SIG-M5 (cell line): Measurements from ENCODE around the gene LDB2.

Experiments used
- DNase-seq: peaks from one replicate; lab custom pipeline; 2025; lab: John Stamatoyannopoulos, UW

LDB2 gene

DNA sequence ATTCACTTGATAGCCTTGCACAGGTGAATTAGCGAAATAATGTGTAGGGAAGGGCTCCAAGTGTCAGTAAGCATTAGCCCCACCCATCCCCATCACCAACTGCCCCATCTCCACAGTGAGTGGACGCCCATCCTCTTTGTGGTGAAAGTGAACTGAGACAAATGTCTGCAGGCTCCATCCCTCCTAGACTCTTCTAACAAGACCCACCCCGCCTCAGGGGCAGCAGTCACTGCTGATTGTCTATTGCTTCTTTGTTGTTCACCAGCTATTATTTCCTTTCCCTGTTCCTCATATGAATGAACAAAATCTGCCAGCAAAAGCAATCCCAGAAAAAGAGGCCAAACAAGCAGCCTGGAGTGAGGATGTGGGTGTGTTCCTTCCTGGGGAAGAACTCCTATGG, 96.4 kb downstream of the LDB2 start:
- no peak for DNase-seq

DNA sequence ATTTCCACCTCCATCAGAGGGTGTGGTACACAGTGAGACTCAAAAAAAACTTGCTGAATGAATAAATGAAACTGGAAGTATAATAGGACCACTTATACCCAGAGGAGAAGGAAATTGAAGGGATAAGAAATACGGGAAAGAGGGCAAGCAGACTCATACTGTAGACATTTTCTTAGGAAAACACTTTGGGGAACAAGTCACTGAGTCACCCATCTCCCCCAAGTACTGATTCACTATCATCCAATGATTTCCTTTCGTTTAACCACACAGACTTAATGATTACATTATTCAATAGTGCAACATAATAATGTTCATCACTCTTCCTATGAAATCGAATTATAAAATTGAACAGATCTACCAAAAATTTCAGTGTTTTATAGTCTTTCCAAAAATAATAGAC, 97.1 kb downstream of the LDB2 start:
- DNase-seq = no peak

DNA sequence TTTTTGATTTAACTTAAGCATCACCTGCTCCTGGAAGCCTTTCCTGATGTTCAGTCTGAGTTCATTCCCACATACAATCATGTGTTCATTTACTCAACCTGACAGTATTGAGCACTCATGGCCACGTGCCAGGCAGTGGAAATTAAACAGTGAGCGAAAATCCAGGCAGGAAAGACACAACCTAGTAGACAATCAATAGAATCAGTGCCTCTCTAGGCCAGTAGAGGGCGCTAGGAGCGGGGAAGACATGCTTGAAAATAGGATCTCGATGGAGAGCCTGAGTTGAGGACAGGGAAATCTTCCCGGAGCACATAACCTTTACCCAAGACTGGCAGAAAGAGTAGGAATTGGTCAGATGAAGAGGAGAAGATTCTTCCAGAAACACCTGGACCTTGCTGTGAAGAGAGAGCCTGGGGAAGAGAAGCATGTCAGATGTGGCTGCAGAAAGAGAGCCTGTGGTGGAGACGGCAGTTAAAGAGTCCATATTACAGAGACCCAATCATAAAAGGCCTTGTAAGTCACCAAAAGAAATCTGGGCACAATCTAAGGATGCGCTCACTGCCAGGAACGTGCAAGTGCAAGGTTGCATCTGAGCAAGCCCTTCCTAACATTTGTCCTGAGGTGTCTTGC, 103.5 kb downstream of the LDB2 start:
- no peak for DNase-seq

DNA sequence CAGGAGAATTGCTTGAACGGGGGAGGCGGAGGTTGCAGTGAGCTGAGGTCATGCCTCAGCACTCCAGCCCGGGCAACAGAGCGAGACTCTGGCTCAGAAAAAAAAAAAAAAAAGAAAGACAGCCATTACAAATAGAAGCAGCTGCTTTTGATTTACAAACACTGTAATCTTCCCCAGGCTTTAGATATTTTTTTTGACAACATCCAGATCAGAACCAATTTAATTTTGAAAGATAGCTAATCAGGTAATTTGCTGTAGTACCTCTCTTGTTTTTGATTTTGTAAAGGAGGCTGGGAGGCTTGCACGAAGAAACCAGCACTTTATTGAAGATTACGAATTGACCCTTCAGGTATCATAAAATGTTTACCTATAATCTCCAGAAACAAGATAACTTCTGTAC, 107.0 kb downstream of the LDB2 start:
- no peak for DNase-seq

DNA sequence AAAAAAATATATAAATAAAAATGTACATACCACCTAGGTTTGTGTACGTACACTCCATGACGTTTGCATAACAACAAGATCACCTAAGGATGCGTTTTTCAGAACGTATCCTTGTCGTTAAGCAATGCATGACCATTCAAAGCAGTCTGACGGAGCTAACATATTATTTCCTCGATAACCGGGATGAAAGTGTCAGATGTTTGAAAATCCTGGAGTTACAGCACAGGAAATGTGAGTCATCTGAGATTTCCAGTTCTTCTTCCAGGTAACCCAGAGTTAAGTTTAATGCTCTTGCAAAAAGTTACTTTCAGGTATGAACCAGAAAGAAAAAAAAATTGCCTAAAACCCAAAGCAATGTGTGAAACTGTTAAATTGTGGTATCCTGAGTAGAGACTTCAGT, 107.9 kb downstream of the LDB2 start:
- DNase-seq = no peak

DNA sequence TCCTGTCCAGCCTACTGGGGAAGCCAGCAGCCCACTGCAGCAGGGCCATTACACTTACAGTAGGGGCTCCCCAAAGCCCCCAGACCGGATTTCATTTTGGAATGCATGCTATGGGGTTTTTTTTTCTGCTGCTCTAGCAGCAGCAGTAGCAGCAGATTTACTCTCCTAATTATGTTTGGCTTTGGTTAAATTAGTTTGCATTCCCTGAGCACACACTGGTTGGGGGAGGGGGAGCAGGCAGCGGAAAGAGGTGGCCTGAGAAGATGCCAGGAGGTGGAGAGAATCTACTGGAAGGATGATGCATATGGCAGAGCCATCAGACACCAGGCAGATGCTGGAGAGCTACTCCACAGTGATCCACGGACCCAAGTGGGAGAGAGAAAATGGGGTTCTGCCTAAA, 109.6 kb downstream of the LDB2 start:
- no peak for DNase-seq

DNA sequence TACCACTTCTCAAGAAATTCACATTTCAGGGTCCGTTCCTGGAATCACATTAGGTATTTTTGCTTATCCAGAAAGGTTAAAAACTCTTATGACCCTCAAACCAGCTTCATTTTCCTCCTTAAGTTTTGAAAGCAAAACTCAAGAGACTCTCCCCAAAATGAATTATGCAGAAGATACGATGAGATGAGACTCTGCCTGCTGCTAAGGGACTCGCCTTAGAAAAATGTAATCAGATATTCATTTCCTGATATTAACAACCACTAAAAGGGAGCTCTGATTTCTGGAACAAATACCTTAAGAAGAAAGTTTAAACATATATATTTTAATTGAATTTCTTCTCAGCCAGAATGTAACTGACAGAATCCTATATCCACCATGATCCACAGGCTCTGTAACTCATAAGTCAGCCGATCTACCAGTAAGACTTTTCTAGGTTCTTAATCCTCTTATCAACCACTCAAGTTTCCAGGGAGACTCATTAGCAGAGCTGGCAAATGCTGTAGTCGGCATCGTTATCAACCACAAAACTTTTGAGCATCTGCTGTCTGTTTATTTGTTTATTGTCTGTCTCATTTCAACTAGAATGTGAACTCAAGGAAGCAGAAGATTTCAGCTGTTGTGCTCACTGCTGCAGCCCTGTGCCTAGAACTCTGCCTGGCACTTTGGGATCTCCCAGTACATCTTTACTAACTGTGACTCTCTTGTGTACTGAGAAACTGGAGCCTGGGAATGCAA, 112.5 kb downstream of the LDB2 start:
- no peak for DNase-seq

DNA sequence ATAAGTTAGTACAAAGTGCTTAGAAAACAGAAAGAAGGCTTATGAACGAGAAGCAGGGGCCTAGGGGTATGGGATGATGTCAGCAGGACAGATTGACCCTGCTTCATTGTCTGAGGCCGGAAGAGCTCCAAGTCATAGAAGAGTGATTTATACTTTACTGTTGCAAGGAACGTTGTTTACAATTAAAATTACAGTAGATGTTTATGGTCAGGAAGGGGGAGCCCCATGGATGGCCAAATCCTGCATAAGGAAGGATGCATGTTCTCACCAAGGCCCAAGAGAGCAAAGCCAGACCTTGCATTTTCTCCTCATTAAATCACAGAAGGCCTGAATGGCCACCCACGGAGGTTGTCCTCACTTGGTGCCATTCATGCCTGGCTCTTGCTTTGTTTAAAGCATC, 115.3 kb downstream of the LDB2 start:
- no peak for DNase-seq

DNA sequence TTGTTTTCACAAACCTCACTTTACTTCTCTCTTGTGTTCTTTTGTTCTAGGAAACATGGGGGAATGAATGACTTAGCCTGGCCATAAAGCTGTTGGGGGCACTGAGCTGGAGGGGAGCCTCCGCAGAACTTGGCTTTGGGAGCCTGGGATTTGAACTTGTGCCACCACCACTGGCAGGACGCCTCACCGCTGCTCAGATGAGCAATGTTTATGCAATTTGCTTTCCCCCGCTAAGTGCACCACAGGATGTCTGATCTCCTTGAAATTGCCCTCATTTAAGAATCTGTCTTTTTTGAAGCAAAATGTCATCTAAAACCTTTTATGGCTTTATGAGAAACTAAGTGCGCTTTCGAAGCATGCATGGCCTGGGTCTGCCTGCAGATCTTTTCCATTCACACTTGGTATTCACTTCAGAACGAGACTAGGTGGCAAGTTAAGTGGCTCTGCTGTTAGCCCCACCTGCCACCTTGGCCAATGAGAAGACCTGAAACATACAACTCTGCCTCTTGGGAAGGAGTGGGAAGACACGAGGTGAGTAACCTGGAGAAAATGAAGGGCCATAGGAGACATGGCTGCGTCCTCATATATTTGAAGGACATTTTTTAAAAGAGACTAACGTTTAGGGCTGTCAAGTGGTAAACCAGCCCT, 119.3 kb downstream of the LDB2 start:
- no peak for DNase-seq

DNA sequence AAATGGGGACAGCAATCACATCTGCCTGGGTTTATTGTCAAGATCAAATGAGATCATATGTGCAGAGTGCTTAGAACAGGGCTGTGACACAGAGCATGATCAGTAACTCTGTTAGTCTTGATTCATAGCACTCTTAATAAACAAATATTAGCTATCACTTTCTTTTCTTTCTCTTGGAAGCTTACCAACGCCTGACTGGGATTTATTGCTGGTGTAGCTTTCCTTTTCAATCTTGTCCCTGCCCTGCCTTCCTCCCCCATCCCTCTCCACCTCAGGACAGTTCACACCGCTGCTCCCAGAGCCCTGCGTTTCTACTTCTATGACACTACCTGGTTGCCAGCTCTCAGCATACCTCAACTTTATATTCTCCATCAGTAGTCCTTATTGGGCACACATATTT, 120.7 kb downstream of the LDB2 start:
- DNase-seq = no peak

DNA sequence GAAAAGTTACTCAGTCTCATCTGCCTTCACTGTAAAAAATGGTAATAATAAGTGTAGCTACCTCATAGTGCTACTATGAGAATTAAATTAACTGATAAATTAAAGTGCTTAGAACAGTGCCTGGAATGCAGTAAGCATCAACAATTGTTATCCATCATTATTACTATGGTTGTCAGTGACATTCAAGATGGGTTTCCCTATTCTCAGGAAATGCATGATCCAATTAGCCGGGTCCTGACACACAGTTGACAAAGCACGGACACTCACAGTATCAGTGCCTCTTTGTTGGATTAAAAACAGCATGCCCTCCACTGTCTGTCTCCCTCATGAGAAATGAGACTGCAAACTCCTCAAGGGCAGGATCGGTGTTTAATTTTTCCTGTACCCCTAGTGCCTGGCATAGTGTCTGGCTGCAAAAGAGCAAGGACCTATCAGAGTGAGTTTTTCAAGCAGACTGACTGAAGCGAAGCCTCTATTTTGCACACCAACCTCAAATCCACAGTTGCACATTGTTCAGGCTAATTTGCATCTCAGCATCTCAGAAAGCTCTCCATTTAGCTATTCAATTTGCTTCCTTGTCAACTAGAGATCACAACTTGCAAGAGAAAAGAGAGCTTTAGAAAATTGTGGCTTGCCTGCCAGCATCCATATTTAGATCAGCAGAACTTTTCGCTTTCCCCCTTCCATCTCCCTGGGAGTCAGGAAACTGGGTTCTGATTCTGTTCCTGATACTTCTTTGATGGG, 122.9 kb downstream of the LDB2 start:
- no peak for DNase-seq

DNA sequence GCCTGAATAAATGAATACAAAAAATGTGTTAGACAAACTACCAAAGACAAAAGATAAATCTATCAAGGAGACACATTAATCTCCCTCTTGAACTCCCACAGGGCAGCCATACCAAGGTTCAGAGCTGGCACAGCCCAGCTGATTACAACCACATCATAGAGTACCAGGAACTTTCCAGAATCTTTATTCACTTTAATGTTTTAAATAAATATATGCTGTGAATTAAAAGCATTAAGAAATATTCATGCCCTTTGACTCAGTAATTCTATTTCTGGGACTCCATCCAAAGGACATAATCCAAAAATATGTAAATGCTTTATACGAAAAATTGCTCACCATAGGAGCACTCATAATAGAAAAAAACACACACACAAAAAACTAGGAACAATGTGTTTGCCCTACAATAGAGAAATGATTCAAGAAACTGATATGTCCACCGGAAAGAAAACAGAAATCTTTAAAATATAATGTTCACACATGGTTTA, 126.0 kb downstream of the LDB2 start:
- DNase-seq = no peak

DNA sequence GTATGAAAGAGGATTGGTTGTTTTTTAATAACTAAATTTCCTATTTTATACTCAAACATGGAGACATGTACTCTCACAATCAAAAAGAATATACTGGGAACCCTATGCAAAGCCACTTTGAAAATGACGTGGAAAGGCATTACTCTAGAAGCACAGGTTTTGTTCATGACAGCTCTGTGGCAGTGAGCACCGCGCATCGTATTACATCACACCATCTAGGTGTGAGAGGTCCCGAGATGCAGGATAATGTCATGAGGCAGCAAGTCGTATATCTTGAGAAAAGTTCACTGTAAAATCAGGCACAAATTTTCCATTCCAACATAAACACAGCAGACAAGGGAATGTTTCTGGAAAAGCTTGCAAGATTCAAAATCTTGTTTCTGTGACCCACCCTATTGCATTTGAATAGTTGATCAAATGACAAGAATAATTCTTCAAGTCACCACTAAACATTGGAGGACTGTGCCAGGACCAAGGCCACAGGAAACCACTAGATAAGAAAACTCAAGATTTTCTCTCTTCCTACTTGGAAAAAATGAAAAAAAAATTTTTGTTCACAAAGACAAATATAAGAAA, 127.6 kb downstream of the LDB2 start:
- DNase-seq = no peak

DNA sequence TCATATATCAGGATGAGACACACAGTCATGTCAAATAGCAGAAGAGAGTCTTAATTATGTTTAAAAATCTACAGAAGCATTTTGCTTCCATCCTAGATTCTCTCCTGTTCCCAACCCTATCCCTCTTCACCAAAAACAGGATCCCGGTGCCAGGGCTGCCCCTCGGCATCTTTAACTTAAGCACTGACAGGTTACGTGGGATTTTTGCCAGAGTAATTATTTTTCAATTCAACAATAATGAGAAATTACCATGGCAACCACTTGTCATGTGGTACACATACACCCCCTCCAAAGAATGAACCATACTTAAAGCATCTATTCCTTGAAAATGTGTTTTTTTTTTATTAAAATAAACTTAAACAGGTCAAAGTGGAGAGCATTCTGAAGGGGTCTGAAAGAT, 130.6 kb downstream of the LDB2 start:
- DNase-seq = no peak

DNA sequence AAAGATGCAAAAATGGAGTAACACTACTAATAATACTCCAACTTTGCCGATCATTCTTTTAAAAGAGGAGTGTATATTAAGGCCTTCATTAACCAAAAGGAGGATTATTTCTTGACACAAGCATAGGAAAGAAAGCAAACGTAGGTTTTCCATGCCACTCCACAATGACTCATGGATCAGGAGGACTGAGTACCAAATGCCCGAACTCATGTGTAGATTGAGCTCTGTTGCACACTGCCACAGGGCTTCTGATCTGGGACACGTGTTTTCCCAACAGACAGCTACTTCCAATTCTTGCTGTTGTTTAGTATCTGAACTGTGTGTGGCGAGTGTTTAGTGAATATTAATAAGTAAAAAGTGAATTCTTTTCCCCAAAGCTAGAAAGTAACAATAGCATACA, 131.2 kb downstream of the LDB2 start:
- no peak for DNase-seq

DNA sequence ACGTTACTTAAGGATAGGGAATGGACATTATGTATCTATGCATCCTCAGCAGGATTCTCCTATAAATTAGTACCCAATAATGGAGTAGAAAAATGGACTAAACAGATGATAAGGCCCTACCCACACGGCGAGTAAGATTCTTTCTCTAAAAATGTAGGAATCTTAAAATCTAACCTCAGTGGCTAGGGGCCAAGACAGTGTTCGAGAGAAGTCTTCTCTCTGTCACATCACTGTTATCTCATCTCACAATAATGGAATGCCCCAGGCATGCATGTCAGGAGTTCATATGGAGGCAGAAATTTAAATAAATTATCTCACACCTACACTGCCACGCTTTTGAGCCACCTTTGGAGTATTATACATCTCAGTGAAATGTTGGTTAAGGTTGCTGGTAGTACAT, 132.9 kb downstream of the LDB2 start:
- no peak for DNase-seq

DNA sequence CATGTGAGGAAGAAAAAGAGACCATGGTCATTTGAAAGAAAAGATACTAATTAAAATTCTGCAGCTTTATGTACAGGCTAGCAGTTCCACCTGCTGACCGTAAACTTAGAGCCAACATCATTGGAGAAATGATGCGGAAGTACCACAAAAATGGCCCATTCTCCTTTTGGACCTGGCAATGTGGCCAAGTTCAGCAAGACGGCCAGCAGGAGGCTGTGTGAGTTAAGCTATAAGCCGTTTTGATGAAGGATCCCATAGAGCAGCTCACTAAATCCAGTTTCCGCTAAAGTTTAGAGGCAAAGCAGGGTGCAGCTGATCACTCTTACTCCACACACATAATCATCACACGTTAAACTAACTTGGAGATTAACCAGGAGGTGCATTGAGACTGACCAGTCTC, 133.8 kb downstream of the LDB2 start:
- no peak for DNase-seq

DNA sequence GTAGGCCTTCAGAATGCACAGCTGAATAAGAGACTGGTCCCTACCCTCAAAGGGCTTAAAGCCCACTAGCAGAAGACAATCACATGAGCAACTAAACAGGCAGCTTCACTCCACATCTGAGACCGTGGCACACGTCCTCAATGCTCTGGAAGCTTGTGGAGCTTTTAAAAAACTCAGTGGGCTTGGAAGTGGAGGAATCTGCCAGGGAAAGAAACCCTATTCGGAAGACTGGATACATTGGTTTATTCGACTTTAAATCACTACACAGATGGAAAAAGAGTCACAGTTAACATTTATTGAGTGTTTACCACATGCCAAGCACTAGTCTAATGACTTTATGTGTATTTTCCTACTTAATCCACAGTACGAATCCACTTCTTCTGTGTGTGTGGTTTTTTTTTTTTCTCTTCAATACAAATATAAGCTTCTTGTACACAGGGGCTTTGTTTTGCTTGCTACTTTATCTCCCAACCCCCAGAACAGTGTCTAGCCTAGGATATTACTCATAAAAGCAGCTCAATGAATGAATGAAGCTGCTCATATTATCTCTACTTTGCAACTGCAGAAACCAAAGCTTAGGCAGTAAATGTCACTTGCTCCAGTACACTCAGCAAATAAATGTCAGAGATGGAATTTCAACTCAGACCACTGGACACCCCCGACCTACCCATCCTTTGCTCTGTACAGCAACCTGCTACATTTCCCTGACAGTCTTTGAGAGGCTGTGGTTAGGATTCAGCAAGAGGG, 137.7 kb downstream of the LDB2 start:
- no peak for DNase-seq

DNA sequence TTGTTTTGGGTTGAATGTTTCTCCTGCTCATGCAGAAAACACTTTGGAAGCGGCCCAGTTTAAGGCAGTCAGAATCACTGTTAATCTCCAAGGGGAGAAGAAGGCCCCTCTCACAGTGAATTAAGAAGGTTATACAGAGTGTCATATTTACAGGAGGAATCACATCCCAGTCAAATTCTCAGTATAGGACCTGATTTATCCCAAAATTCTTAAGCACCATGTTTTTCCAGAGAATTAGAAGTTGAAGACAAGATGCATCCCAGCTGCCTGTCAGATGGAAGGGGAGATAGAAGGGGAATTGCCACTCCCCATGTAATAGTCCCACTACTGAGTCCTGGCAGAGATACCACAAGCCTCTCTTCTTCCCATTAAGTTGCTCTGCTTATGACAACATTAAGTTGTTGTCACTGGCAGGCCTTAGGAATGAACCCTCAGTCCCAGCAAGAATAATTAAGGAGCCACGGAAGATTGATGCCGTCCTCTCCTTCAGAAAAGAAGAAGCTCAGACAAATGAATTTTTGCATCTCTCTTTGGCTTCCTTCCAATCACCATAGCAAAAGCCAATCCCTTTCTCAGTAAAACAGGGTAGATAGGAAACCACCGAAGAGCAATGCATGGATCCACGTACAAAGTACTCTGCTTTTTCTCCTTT, 138.4 kb downstream of the LDB2 start:
- DNase-seq = no peak

DNA sequence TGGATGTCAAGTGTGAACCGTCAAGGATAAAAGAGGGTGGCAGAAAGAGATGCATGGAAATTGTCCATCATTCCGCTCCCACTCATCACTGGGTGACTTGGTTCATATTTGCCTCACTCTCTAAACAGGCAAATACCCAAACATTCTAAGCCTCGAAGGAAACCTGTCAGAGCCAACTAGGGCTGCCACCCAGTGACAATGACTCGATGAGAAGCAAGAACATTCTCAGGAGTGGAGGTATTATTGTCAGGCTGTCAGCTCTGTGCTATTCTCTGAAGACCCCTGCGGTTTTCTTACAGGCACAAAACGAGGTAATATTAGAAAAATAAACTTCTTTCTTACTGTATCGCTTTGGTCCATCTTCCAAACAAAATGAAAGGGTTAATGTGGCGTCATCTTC, 139.6 kb downstream of the LDB2 start:
- DNase-seq = no peak

DNA sequence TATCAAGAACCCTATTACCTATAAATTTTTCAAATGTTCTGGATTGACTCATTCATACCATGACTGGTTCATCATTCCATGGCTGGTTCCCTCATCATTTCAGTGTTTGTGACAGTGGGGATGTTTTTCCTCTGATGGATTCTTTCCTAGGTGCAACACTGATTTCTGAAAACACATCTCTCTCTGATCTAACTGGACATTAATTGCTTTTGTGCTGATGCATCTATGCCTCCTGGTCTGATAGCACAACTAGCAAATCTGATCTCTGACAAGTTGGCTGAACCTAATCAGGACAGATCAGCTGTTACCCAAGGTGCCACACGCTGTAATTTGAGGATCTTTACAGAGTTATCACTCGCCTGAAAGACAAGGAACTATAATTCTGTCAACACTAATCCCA, 140.2 kb downstream of the LDB2 start:
- DNase-seq = no peak
